GM18867 (cell line): ENCODE results near the gene MTCL3.

Experiments used
- ATAC-seq: cut with Tn5 transposase; IDR thresholded peaks from one replicate; pipeline ENCODE4 v1.9.1; 2021; ENCODE audit warnings: mild to moderate bottlenecking, moderate library complexity; ENCODE audit not compliant: unreplicated experiment

MTCL3 gene

DNA sequence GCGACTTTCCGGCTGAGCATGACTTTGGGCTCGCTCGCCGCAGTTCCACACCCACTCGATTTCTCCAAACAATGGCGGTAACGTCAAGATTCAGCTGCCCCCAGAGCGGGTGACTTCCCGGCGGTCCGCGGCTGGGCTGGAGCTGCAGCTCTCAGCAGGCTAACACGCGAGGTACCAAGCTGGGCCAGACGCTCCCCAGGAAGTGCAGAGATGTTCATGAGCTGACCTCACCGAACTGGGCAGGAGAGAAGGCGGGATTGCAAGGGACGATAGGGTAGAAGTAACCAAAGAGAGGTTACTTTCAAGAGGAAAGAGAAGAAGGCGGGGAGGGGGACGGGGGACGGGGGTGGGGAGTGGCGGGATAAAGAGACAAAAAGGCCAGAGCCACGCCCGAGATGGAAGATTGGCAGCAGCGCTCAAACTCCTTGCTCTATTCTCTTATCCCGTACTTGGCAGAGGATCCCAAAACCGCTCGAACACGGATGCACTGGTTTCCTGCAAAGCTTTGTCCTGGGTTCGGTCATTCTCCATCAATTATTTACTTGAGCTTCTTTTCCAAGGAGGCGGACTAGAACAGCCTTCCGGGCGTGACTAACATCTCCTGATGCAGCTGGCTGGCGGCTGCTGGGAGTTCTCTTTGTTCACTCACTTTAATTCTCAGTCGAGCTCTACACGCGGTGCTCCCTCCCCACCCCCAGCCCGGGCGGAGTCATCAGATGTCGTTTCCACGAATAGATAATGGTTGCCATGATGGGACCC is at the start of gene MTCL3:
Gene MTCL3, minus strand, starts transcription at position 626 of the 759 bp plus-strand sequence.
- ATAC-seq, result no peak

DNA sequence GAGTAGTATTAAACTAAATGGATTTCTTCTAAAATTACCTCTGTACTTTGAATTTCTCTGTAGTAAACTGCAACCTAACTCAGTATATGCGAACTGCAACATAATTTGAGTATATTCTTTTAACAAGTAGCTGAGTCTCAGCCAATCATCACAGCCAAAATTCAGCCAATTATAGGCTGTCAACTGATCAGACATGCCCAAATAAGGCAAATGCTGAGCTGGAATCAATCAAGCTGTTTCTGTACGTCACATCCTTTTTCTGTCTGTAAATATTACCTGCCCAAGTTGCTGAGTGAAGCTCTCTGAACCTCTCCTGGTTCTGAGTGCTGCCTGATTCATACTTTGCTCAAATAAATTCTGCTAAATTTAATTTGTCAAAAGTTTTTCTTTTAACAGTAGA is 48.3 kb upstream of the MTCL3 start:
- no peak for ATAC-seq

DNA sequence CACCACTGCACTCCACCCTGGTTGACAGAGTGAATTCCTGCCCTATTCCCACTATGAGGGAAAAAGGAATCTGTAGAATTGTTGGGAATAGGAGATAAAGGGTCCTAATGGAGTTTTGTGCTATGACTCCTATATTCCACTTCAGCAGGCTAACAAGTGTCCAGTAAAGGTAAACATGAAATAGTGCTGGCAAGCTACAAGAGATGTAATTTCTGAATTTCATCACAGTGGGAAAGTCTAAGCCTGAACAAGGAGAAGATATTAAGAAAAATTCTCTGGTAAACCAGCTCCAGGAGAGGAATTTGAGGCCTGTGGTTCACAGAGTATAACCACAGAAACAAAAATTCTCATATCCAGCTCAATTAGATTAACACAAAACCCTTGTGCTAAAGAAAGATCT is 47.5 kb upstream of the MTCL3 start:
- no peak for ATAC-seq

DNA sequence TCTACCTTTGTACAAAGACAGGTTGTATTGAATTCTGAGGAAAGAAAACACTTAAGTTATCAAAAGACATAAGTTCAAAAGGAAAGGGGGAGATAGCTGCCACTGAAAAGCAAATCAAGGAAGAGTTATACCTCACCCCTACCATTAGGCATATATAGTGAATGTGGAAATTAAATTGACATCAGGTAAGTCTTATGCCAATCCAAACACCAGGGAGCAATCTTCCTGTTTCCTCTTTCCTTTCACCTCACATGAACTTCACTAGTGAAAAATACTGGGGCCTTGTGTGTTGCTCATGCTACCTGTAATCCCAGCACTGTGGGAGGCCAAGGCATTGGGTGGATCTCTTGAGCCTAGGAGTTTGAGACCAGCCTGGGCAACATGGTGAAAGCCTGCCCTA is 47.0 kb upstream of the MTCL3 start:
- no peak for ATAC-seq

DNA sequence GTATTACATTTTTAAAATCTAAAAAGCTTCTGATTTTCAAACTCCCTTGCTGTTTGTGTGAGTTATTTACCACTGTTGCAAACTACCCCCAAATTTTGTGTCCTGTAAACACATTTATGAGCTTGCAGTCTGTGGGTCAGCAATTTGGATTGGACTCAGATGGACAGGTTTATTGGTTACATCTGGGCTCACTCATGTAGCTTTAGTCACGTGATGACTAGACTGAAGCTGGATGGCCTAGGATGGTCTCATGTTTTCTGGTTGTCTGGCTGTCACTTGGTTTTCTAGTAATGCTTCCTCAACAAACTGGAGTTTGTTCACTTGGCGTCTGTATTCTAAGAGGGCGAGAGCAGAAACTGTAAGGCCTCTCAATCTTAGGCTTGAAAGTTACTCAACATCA is 45.6 kb upstream of the MTCL3 start:
- no peak for ATAC-seq

DNA sequence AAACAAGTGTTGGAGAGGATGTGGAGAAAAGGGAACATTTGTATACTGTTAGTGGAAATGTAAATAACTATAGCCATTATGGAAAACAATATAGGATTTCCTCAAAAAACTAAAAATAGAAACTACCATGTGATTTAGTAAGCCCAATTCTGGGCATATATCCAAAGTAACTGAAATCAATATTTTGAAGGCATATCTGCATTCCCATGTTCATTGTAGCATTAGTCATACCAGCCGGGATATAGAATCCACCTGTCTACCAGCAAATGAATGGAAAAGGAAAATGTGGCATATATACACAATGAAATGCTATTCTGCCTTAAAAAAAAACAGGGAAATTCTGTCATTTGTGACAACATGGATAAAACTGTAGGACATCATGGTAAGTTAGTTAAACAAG is 42.5 kb upstream of the MTCL3 start:
- no peak for ATAC-seq

DNA sequence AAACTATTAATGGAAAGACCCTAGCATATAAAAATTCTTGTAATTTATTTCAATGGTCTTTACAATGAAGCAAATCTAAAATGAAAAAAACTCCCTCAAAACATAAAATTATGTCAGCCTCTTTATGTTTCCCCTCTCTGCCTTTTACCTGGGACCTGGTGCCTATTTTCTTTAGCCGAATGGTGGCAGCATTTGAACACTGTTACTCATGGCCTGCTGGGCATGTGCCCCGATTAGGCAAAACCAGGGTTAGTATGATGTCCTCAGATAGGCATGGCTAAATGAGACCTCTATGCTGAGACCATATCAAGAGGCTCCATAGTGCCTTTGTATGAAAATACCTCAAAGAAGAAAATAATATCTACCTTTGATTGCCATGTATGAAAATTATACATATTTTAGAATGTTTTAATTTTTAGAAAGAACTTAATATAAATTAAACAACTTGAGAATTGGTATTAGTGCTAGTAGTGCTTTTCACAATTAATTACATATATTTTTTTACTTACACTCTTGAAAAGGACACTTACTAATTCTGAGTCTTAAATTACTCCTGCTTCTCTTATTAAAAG is 35.4 kb upstream of the MTCL3 start:
- ATAC-seq, result peak; percentile 71

DNA sequence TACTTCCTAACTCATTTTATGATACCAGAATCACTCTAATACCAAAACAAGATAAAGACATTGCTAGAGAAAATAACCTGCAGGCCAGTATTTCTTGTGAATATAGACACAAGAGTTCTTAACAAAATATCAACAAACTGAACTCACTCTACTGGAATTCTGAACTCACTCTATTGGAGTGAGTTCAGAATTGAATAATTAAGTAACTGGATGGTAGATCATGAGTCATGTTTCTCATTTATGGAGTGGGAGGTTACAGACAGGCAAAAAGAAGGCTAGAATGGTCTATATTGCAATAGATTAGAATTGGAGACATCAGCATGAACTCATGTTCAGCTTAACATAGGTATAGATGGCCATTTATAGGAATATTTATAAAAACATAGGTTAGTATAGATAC is 31.3 kb upstream of the MTCL3 start:
- ATAC-seq, result no peak

DNA sequence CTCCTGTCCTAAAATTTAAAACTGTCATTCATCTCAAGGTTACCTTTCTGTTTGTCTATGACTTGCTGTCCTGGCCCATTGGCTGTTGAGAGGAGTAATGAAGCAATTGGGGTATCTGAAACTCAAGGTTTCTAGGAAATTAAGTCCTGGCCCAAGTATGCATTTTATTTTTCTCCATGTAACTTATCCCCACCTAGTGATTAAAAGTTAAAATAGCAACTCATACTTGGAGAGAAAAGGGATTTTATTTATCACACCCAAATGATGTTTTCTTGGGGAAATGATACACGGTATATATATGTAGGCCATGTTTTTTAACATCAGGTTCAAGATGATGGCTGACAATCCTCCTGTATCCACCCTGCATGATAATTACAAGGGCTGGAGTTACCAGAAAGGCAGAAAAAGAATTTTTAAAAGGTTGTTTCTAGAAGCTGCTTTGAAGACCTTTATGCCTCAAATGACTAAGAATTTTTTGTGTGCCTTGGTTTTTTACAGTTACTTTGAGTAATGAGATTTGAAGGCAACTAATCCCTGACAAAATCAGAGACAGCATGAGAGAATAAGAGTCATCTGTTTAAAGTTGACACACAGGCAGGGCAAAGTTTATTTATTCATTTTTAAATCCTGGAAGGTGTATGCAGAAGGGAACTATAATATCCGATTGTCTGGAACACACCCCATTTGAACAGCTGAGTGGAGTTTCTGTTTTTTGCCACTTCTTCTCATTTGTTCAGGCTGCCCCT is 28.9 kb upstream of the MTCL3 start:
- no peak for ATAC-seq

DNA sequence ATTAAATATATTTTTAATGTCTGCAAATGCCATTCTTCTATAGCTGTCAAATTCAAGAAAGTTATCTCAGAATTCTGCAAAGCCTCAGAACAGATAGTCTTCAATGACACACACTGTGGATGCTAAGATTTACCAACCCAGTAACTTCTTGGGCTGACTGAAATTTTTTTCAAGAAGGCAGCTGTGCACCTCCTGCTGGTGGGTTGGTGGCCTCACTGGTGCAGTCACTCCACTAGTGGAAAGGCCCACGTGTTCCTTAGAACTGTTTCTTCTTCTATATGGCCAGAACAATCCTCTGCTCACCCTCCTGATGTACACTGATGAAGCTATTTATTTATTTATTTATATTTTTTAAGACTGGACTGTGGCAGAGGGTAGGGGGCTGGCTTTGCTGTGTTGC is 28.1 kb upstream of the MTCL3 start:
- ATAC-seq, result peak; percentile 75

DNA sequence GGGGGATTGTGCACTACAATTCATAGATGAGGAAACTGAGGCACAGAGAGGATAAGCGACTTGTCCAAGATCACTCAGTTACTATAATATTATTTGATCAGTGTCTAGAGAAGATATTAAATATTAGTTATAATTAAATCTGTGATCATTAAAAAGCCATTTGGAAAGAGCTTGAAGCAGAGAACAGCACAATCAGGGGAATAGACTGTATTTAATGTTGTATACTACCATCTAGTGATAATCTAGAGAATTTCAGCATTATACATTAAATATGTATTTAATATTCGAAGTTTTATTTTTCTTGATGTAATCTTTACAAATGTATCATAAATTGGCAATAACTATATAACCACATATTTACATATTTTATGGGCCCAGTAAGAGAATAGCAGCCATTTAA is 20.1 kb upstream of the MTCL3 start:
- ATAC-seq, result peak; percentile 71

DNA sequence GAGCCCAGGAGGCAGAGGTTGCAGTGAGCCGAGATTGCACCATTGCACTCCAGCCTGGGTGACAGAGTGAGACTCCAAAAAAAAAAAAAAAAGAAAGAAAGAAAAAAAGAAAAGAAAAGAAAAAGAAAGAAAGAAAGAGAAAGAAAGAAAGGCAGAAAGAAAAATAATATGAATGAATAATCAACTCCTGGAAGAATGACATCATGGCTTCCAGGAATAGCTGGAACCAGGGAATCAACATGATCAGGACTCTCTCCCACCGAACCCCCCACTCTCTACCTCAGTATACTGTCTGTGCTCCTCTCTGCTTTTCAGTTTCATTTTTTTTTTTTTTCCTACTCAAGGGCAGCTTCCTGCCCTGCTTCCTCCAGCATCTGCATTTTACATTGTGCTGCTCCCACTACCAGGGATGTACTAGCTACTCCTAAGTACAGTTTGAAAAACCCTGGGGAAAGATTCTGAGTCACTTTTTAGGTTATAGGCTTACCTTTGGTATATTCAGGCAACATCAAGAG is 19.7 kb upstream of the MTCL3 start:
- no peak for ATAC-seq

DNA sequence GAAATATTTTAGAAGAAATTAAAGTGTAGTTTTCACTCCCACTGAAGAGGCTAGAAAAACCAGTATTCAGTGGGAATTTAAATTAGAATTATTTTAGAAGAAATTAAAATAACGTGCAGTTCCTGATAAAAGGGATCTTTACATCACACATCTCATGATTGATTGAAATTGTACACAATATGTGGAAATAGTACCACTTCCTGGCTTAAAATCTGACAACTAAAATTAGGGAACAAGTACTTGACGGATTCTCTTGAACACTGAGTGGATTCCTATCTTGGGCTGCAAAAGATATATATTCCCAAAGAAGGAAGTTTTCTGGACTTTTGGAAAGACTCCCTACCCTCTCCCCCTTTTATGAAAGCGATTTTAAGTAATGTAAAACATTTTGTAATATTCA is 14.6 kb upstream of the MTCL3 start:
- no peak for ATAC-seq

DNA sequence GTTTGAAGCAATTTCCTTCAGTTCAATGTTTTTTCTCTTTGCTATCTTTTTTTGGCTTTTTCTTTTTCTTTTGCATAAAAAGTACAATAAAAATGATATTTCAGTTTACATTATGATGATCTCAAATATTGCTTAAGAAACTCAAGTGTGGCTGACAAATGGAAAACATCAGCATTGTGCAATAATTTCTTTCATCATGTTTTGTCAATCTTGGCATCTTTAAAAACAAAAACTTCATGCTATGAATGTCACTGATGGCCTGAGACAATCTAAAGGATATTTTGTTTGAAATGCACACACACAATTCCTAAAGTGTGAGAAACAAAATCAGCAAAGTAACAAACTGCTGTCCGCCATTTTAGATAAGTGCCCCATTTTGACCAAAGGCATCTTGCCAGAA is 13.9 kb upstream of the MTCL3 start:
- ATAC-seq, result no peak

DNA sequence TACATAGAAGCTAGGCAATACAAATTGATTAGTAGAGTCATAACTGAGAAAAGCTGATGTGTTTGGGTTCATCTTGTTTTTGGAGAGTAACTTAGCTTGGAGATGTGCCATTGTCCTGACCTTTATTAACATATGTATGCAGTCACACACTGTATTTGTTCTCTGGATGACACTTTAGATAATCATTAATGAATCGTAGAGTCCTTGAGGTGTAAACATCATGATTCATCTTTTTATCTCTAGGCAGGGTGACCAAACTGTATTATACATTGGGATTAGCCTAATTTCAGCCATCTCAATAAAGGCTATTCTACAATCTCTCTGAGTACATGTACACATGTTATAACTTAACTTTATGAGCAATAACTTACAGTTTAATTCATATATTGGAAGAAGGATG is 3.6 kb upstream of the MTCL3 start:
- no peak for ATAC-seq

DNA sequence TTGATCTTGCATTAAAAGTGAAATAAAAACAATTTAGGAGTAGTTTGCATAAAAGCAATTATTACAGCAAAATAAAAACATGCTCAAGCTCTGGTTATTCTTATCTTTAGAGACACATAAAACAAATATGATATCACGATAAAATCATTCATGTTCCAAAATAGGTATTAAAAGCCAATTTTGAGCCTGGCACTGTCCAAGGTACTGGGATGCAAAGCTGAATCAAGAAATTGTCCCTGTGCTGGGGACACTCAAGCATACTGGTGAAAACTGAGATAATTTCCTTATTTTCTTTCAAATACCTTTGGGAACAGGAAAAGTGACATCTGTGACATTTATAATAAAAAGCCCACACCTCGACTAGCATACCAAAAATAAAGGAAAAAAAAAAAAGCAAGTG is 931 bp upstream of the MTCL3 start:
- ATAC-seq, result no peak

DNA sequence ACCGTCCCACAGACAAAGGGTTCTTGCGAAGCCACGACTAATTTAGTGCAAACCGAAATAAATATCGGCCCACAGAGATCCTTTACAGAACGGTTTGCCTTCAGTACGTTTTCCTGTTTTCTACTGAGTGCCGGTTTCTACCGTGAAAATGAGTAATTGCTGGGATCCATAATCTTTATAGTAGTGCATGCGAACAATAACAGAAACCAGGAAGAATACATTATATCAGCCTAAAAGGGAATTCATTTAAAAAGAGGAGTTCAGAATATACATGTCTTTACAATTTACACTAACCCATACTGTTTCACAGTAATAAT is 292 bp upstream of the MTCL3 start:
- no peak for ATAC-seq

DNA sequence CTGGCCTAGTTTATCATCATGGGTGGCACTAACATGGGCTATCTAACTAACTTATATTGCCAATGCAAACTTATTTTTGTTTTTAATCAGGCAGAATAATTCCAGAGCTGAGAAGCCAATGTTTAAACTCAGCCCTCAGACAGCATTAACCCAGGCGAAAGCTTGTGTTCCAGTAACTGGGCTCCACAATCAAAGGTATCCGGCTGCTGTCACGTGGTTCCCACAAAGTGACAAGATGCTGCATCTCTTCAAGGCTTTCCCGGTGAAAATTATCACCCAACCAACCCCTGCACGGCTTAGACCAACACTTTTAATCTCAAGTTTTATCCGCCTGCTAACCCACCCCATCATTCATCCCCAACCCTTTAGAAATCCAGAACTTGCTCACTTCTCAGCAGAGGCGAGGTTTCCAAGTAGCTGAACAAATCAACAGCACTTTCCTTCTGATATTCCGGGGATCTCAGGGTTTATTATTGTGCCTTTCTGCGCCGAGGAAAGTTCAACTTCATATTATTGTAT is 885 bp downstream of the MTCL3 start:
- no peak for ATAC-seq

DNA sequence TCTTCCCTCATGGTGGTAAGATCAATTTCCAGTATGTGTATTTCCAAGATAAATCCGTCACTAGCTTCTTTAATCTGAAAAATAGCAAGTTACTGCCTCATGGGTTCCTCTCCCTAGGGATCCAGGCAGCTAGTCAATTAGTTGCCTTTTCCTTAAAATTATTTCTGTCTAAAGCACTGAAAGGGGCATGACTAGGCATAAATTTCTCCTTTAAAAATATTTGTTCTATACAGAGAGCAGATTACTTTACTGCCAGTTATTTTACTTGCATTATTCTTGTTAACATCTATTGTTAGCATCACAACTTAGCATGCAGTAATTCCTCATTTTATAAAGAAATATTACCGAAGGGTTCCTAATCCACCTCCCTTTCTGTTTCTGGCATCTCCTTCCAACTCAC is 1.4 kb downstream of the MTCL3 start:
- ATAC-seq, result no peak

DNA sequence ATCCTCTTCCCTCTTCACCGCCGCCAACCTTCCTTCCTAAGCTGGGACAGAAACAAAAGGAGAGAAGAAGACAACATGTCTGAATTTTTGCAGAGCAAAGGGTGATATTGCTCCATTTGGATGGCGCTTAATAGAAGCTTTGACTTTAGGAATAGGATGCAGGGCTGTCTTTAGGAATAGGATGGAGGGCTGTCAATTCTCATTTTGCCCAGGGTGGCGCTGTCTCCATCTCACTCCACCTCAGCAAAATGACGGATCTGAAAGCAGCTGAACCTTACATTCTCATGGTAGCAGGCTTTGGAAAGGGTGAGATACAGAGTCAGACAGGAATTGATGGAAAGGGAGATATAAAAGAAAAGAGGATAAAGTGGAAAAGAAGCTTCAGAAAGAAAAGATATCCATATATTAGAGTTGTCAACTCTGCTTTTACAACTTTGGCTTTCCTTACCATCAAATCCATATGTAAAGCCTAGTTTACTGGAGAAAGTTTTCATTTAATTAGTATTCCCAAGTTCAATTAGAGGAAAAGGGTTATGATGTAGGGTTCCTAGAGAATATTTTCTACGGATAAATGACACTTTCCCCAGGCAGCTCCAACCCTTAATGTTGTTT is 2.4 kb downstream of the MTCL3 start:
- peak; percentile 72 for ATAC-seq

DNA sequence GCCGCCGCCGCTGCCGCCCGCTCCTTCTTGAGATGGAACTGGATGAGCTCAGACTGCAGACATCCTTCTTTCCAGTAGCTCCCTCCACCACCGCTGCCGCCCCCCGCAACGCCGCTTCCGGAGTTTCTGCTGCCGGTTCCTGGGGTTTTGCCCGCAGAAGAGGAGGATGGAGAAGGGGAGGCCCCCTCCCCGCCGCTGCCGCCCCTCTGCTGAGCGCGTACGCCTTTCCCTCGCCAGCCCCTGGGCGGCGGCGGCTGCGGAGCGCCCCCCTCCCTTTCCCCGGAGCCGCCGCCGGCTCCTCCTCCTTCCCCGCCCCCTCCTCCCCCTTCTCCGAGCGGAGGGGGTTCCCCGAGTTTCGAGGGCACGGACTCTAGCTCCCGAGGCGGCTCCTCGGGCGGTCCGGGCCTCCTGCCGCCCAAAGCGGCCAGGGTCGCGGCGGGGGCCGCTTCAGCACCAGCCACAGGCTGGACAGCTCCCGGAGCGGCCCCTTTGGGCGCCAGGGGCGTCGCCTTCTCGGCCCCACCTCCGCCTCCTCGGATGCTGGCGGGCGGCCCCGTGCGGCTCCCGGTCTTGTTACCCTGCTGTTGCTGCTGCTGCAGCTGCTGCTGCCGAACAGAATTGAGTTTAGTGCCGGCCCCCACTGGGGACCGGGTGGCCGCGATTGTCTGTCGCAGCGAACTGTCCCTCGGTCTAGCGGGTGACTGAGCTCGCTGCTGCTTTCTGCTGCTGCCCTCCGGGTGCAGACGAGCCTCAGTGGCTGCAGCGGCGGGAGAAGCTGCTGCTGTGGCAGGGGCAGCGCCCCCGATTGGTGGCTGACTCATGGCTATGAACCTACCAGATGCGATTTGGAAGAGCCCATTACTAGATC is 3.1 kb downstream of the MTCL3 start:
- peak; percentile 83 for ATAC-seq
